Calu3 (cell line): ENCODE data around the gene ADGRL3. TPM values are rescaled to one million over a fixed set of nuclear protein-coding genes. Genes with fewer than 3 reads are reported as not detected.

Experiments
- BruUV-seq: library from RNA; stranded (reverse); fragments of 400-500 nt; replicated peaks from 2 replicates; lab custom pipeline; 2021; lab: Mats Ljungman, UMichigan
- CTCF ChIA-PET: fragments of 300-600 bp; sonication (Branson Sonifier 250); formaldehyde crosslinking; loops from one replicate; lab custom pipeline; 2022; ENCODE audit warnings: antibody characterized with exemption; lab: Charles Lee
- DNase-seq: peaks from one replicate; pipeline ENCODE4 v3.0.0; 2022
- H3K27ac Mint-ChIP-seq: one replicate; pipeline ENCODE4 v1.8.0; 2022; ENCODE audit warnings: mixed read lengths; ENCODE audit not compliant: unreplicated experiment
- H3K27me3 Mint-ChIP-seq: one replicate; pipeline ENCODE4 v1.8.0; 2022; ENCODE audit warnings: mixed read lengths; ENCODE audit not compliant: unreplicated experiment
- H3K36me3 Mint-ChIP-seq: one replicate; pipeline ENCODE4 v1.8.0; 2022; ENCODE audit warnings: mild to moderate bottlenecking, moderate library complexity, mixed read lengths; ENCODE audit not compliant: insufficient read depth, unreplicated experiment
- H3K4me1 Mint-ChIP-seq: one replicate; pipeline ENCODE4 v1.8.0; 2022; ENCODE audit warnings: mild to moderate bottlenecking, low read depth, mixed read lengths; ENCODE audit not compliant: unreplicated experiment
- H3K4me3 Mint-ChIP-seq: one replicate; pipeline ENCODE4 v1.8.0; 2022; ENCODE audit warnings: mild to moderate bottlenecking, low read depth, moderate library complexity, mixed read lengths; ENCODE audit not compliant: unreplicated experiment
- H3K9me3 Mint-ChIP-seq: one replicate; pipeline ENCODE4 v1.8.0; 2022; ENCODE audit warnings: low read depth, mixed read lengths; ENCODE audit not compliant: unreplicated experiment
- CTCF ChIP-seq: fragments of 200-600 bp; IDR thresholded peaks from one replicate; pipeline ENCODE4 v1.8.0; 2022; ENCODE audit warnings: antibody characterized with exemption; ENCODE audit not compliant: unreplicated experiment
- intact Hi-C: fragments of 100-400 bp; cut with micrococcal nuclease; formaldehyde crosslinking; loops from one replicate; pipeline ENCODE4 v1.10.0; 2022; ENCODE audit not compliant: unreplicated experiment
- total RNA-seq: library from RNA; stranded (reverse); gene quantifications from 2 replicates; pipeline ENCODE4 v1.2.3, GENCODE V29; 2022

The ADGRL3 gene
- total RNA-seq, 1 experiment from 2014 or later = 0.66 TPM

GRCh38 chr4:61320631-61321030 is 120.5 kb downstream of the ADGRL3 start:
- intact Hi-C loops = no loop called here

DNA sequence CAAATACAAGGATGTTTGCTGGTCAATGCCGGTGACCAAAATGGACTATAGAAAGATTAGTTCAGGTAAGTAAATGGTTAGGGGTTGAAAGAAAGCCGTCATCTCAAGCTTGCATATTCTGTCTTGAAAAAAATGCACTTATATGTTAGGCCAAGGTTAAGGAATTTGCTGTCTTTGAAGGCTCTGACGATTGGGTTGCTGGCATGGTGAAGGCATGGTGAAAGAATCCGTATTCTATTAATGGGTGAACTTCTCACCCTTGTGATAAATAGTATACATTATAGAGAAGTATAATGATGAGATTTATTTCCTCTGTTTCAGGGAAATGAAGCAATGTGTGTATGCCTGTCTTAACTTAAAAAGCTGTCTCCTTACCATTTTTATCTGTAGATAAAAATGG is 132.6 kb downstream of the ADGRL3 start:
- CTCF ChIA-PET = no interaction called here
- Mint-ChIP-seq H3K36me3 (no peaks in the 10 kb centered on the region), H3K27ac (no peak overlapping the region), H3K9me3 (no peaks in the 10 kb centered on the region), H3K27me3 (no peaks in the 10 kb centered on the region), H3K4me3 (no peak overlapping the region), H3K4me1 (peaks cover 14% of the 10 kb centered on the region)
- no peak for TF ChIP-seq CTCF
- intact Hi-C loops = no loop called here
- no peak for DNase-seq
- no TSS peak for BruUV-seq

More at GRCh38 chr4:61320631-61321030, 120.5 kb downstream of the ADGRL3 start:
- no peaks in the 10 kb centered on the region for H3K36me3 Mint-ChIP-seq
- CTCF ChIA-PET = no interaction called here
- no peak overlapping the region for H3K4me3 Mint-ChIP-seq
- no TSS peak for BruUV-seq
- no peak for TF ChIP-seq CTCF
- no peak overlapping the region for H3K27ac Mint-ChIP-seq
- no peaks in the 10 kb centered on the region for H3K27me3 Mint-ChIP-seq
- DNase-seq = no peak
- peaks cover 2% of the 10 kb centered on the region for H3K9me3 Mint-ChIP-seq
- H3K4me1 Mint-ChIP-seq = no peaks in the 10 kb centered on the region

- TF ChIP-seq CTCF = no peak
- Mint-ChIP-seq H3K9me3 (no peaks in the 10 kb centered on the region), H3K4me3 (no peak overlapping the region), H3K27ac (no peak overlapping the region), H3K27me3 (no peaks in the 10 kb centered on the region), H3K4me1 (peaks cover 17% of the 10 kb centered on the region), H3K36me3 (no peaks in the 10 kb centered on the region)
- intact Hi-C loops = no loop called here
- BruUV-seq = no TSS peak
- DNase-seq = no peak
- CTCF ChIA-PET = no interaction called here
Observed at GRCh38 chr4:61333490-61333889, 133.4 kb downstream of the ADGRL3 start.

GRCh38 chr4:61335241-61335763 is 135.2 kb downstream of the ADGRL3 start:
- peaks cover 17% of the 10 kb centered on the region for H3K4me1 Mint-ChIP-seq
- H3K27ac Mint-ChIP-seq = no peak overlapping the region
- no peak overlapping the region for H3K4me3 Mint-ChIP-seq
- no peaks in the 10 kb centered on the region for H3K27me3 Mint-ChIP-seq
- CTCF ChIA-PET = no interaction called here
- intact Hi-C loops = no loop called here
- no peak for DNase-seq
- no peak for TF ChIP-seq CTCF
- BruUV-seq = no TSS peak
- no peaks in the 10 kb centered on the region for H3K36me3 Mint-ChIP-seq
- H3K9me3 Mint-ChIP-seq = no peaks in the 10 kb centered on the region
